CD14-positive monocyte (primary cell): Measurements from ENCODE around the gene ATE1. TPM values are rescaled to one million over a fixed set of nuclear protein-coding genes. Genes with fewer than 3 reads are reported as not detected.

Experiments used
- DNase-seq, 3 donors: peaks; one replicate each; pipeline ENCODE4 v3.0.0-alpha.2; 2011 to 2022
- H2AFZ ChIP-seq: 2 replicates; pipeline ENCODE4 v1.6.0; 2012; ENCODE audit warnings: mild to moderate bottlenecking, low read depth, low read length, inconsistent platforms; ENCODE audit not compliant: insufficient read depth, poor library complexity, severe bottlenecking
- H3K27ac ChIP-seq, 2 donors: 1 replicate in 1 of 2; 2 replicates in 1 of 2; pipeline ENCODE4 v1.5.1; 2012 to 2013; ENCODE audit warnings: low read length in 2 of 2, control low read depth in 1 of 2, inconsistent platforms in 1 of 2, low read depth in 1 of 2, mild to moderate bottlenecking in 1 of 2
- H3K27me3 ChIP-seq, 2 donors: one replicate each; pipeline versions ENCODE4 v1.6.0 to v1.6.1; 2011 to 2013; ENCODE audit warnings: low read length in 2 of 2; ENCODE audit not compliant: control insufficient read depth in 2 of 2, insufficient read depth in 2 of 2
- H3K36me3 ChIP-seq, 2 donors: replicated peaks in 1 of 2; 1 replicate in 1 of 2; 2 replicates in 1 of 2; pipeline versions ENCODE4 v1.5.1 to v1.6.1; 2012 to 2013; ENCODE audit warnings: low read length in 2 of 2, control low read depth in 1 of 2, inconsistent platforms in 1 of 2, mild to moderate bottlenecking in 1 of 2; ENCODE audit not compliant: insufficient read depth in 2 of 2, control insufficient read depth in 1 of 2
- H3K4me1 ChIP-seq, 2 donors: 1 replicate in 1 of 2; 2 replicates in 1 of 2; pipeline versions ENCODE4 v1.5.1 to v1.6.1; 2012 to 2013; ENCODE audit warnings: low read length in 2 of 2, control low read depth in 1 of 2, inconsistent platforms in 1 of 2, mild to moderate bottlenecking in 1 of 2, moderate library complexity in 1 of 2; ENCODE audit not compliant: insufficient read depth in 2 of 2, control insufficient read depth in 1 of 2
- H3K4me2 ChIP-seq: replicated peaks from 2 replicates; pipeline ENCODE3; 2012; ENCODE audit warnings: low read length, moderate library complexity, mild to moderate bottlenecking; ENCODE audit not compliant: poor library complexity, severe bottlenecking; ENCODE audit errors: extremely low read depth
- H3K4me3 ChIP-seq, 3 experiments: fragments of 200-600 bp in 1 of 3; sonication (generic) in 1 of 3; replicated peaks in 1 of 3; 1 replicate in 2 of 3; 2 replicates in 1 of 3; pipeline ENCODE4 v1.5.1; 2011 to 2013; ENCODE audit warnings: low read length in 3 of 3, mild to moderate bottlenecking in 3 of 3, control low read depth in 2 of 3, low read depth in 2 of 3, inconsistent platforms in 1 of 3, moderate library complexity in 1 of 3
- H3K79me2 ChIP-seq: 2 replicates; pipeline ENCODE4 v1.6.0; 2012; ENCODE audit warnings: mild to moderate bottlenecking, control low read depth, inconsistent platforms, low read length, moderate library complexity; ENCODE audit not compliant: insufficient read depth
- H3K9ac ChIP-seq: 2 replicates; pipeline ENCODE4 v1.6.0; 2017; ENCODE audit warnings: low read length, mild to moderate bottlenecking; ENCODE audit not compliant: insufficient read depth, poor library complexity, severe bottlenecking
- H3K9me3 ChIP-seq, 2 donors: replicated peaks in 1 of 2; 1 replicate in 1 of 2; 2 replicates in 1 of 2; pipeline versions ENCODE4 v1.5.1 to v1.6.1; 2012 to 2013; ENCODE audit warnings: low read length in 2 of 2, control low read depth in 1 of 2; ENCODE audit not compliant: control insufficient read depth in 1 of 2, insufficient read depth in 1 of 2
- H4K20me1 ChIP-seq: 2 replicates; pipeline ENCODE4 v1.6.0; 2012; ENCODE audit warnings: mild to moderate bottlenecking, low read length, control low read depth, moderate library complexity; ENCODE audit not compliant: insufficient read depth
- H3K27ac Mint-ChIP-seq, 7 donors: one replicate each; pipeline ENCODE4 v1.8.0; 2020; ENCODE audit warnings: mild to moderate bottlenecking in 7 of 7, mixed read lengths in 7 of 7, moderate library complexity in 6 of 7, inconsistent platforms in 2 of 7
- H3K27me3 Mint-ChIP-seq, 3 donors: one replicate each; pipeline ENCODE4 v1.8.0; 2021 to 2022; ENCODE audit warnings: low read depth in 3 of 3, mild to moderate bottlenecking in 3 of 3, mixed read lengths in 3 of 3, moderate library complexity in 3 of 3, inconsistent platforms in 1 of 3
- H3K36me3 Mint-ChIP-seq, 2 donors: one replicate each; pipeline ENCODE4 v1.8.0; 2020; ENCODE audit warnings: mixed read lengths in 2 of 2, inconsistent platforms in 1 of 2, mild to moderate bottlenecking in 1 of 2
- H3K4me1 Mint-ChIP-seq: one replicate; pipeline ENCODE4 v1.8.0; 2020; ENCODE audit warnings: mild to moderate bottlenecking, mixed read lengths
- H3K4me3 Mint-ChIP-seq, 2 donors: one replicate each; pipeline ENCODE4 v1.8.0; 2020; ENCODE audit warnings: mild to moderate bottlenecking in 2 of 2, mixed read lengths in 2 of 2, moderate library complexity in 1 of 2
- H3K9me3 Mint-ChIP-seq, 7 donors: one replicate each; pipeline ENCODE4 v1.8.0; 2020 to 2022; ENCODE audit warnings: mixed read lengths in 7 of 7, mild to moderate bottlenecking in 6 of 7, moderate library complexity in 6 of 7, inconsistent platforms in 2 of 7
- WGBS: methylation state at CpG from one replicate; pipeline ENCODE4 v1.1.5; 2013; ENCODE audit warnings: missing lambda C conversion rate; ENCODE audit not compliant: insufficient coverage; 5-methylcytosine and 5-hydroxymethylcytosine counted together
- intact Hi-C, 2 donors: fragments of 100-400 bp; cut with micrococcal nuclease; formaldehyde crosslinking; loops; one replicate each; pipeline versions ENCODE4 v1.15.0 to v1.15.1; 2023
- polyA plus RNA-seq, 3 donors: library from polyadenylated mRNA; depleted of rRNA in 1 of 3; unstranded in 2 of 3; stranded (reverse) in 1 of 3; fragments of 300-500 nt in 2 of 3; fragments of >200 nt in 1 of 3; fragmentation: Illumina TruSeq in 2 of 3; gene quantifications; 1 replicate in 2 of 3; 2 replicates in 1 of 3; pipeline ENCODE4 v1.2.3, GENCODE V29; 2012 to 2021
- TF ChIP-seq, protein P1 (sequence below): fragments of 200-600 bp; IDR thresholded peaks from one replicate; pipeline ENCODE4 v1.8.0; 2022; ENCODE audit warnings: antibody characterized with exemption, mild to moderate bottlenecking

Gene ATE1
- polyA plus RNA-seq, 3 donors: 9.2 to 19.5 (median 15.8) TPM

DNA sequence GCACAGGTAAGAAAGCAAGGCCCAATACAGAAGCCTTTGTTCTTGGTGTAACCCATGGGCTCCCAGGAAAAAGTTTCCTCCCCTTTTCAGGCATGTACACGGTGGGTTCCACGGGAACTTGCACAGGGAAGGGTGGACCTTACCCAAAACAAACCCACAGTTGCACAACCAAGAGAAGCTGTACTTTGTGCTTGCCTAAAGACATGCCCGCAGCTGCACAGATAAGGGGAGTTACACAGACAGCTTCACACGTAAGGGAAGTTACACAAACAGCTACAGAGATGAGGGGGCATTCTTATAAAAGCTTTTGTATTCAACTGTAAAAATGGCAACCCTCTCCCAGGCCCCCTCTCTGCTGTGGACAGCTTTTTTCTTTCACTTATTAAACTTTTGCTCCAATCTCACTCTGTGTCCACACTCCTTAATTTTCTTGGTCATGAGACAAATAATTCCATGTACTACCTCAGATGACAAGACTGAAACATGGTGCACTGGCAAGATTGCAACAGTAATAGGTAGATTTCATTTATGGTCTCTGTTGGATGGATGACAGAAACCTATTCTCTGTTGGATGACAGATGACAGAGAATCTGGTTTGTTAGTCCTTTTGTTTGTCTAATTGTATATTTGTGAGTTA lies 72.9 kb downstream of the ATE1 start:
- H3K4me1 Mint-ChIP-seq: peaks cover 3% of the 10 kb centered on the region
- H3K4me1 ChIP-seq: no peaks in the 10 kb centered on the region
- no peak overlapping the region for H3K4me3 Mint-ChIP-seq
- H3K27ac ChIP-seq: no peak overlapping the region
- peaks cover 0 to 8% (median 2%) of the 10 kb centered on the region in 7 donors for H3K9me3 Mint-ChIP-seq
- no peaks in the 10 kb centered on the region for H3K9me3 ChIP-seq
- TF ChIP-seq, protein P1, sequence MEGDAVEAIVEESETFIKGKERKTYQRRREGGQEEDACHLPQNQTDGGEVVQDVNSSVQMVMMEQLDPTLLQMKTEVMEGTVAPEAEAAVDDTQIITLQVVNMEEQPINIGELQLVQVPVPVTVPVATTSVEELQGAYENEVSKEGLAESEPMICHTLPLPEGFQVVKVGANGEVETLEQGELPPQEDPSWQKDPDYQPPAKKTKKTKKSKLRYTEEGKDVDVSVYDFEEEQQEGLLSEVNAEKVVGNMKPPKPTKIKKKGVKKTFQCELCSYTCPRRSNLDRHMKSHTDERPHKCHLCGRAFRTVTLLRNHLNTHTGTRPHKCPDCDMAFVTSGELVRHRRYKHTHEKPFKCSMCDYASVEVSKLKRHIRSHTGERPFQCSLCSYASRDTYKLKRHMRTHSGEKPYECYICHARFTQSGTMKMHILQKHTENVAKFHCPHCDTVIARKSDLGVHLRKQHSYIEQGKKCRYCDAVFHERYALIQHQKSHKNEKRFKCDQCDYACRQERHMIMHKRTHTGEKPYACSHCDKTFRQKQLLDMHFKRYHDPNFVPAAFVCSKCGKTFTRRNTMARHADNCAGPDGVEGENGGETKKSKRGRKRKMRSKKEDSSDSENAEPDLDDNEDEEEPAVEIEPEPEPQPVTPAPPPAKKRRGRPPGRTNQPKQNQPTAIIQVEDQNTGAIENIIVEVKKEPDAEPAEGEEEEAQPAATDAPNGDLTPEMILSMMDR: no peak
- no peaks in the 10 kb centered on the region for H3K79me2 ChIP-seq
- no peak overlapping the region for H3K9ac ChIP-seq
- no peaks in the 10 kb centered on the region for H3K27me3 ChIP-seq
- WGBS: no CpG with 5 or more reads among the region's 4 CpGs
- H3K27ac Mint-ChIP-seq: peak overlapping the region in 1 of 7 donors; percentile 45
- no peaks in the 10 kb centered on the region for H4K20me1 ChIP-seq
- no peak for DNase-seq
- no peak overlapping the region for H2AFZ ChIP-seq
- no peaks in the 10 kb centered on the region for H3K27me3 Mint-ChIP-seq
- H3K4me3 ChIP-seq: no peak overlapping the region
- intact Hi-C loops: no loop called here
- H3K4me2 ChIP-seq: no peak overlapping the region
- H3K36me3 Mint-ChIP-seq: peaks cover 19 to 40% of the 10 kb centered on the region in 2 donors
- peaks cover 8 to 23% of the 10 kb centered on the region in 2 donors for H3K36me3 ChIP-seq

DNA sequence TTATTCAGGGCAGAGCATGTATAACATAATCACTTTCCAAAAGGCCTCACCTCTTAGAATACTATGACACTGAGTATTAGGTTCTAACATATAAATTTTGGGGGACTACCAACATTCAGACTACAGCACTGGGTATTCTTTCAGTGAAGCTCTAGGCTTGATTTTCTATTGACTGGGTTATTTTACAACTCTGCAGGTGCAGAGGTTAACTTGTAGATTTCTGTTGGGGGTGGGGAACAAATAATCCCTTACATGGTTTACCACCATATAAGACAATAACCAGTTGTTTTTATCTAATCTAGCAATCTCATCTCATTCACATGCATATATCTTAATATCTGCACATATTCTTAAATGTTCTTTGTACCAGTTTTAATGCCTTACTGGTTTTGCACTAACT lies 73.9 kb downstream of the ATE1 start:
- Mint-ChIP-seq H3K36me3 (peaks cover 20 to 48% of the 10 kb centered on the region in 2 donors), H3K27me3 (no peaks in the 10 kb centered on the region), H3K4me3 (no peak overlapping the region), H3K4me1 (peaks cover 3% of the 10 kb centered on the region), H3K9me3 (peaks cover 0 to 8% (median 2%) of the 10 kb centered on the region in 7 donors), H3K27ac (no peak overlapping the region)
- no peaks in the 10 kb centered on the region for H3K27me3 ChIP-seq
- no peaks in the 10 kb centered on the region for H3K9me3 ChIP-seq
- H4K20me1 ChIP-seq: no peaks in the 10 kb centered on the region
- H3K4me3 ChIP-seq: no peak overlapping the region
- H2AFZ ChIP-seq: no peak overlapping the region
- H3K27ac ChIP-seq: no peak overlapping the region
- TF ChIP-seq, protein P1: no peak
- H3K4me2 ChIP-seq: no peak overlapping the region
- intact Hi-C loops: no loop called here
- H3K4me1 ChIP-seq: no peaks in the 10 kb centered on the region
- DNase-seq: no peak
- H3K36me3 ChIP-seq: peaks cover 8 to 28% of the 10 kb centered on the region in 2 donors
- H3K9ac ChIP-seq: no peak overlapping the region
- H3K79me2 ChIP-seq: no peaks in the 10 kb centered on the region
